K562 (cell line): ENCODE data around the gene MBD5. TPM values are rescaled to one million over a fixed set of nuclear protein-coding genes. Genes with fewer than 3 reads are reported as not detected.
A peak's percentile ranks its signal among the peaks of the same experiment; 100 is the strongest.
"Not testable (repeated sequence)": the region's sequence is repeated elsewhere in the genome, so short reads cannot be mapped to it uniquely, and the experiment has no call there.

Experiments used
- ATAC-seq: fragments of 200-7000 bp; cut with Tn5 transposase; 3 replicates; pipeline ENCODE4 v1.9.1; 2020; ENCODE audit warnings: moderate library complexity
- BruUV-seq: library from RNA; stranded (reverse); fragments of 400-500 nt; replicated peaks from 2 replicates; lab custom pipeline; 2021; lab: Mats Ljungman, UMichigan
- CTCF ChIA-PET: fragments of 300-600 bp; formaldehyde crosslinking; extraction: SDS; loops from one replicate; lab custom pipeline; 2021; ENCODE audit warnings: low intra/inter-chr PET ratio; lab: Yijun Ruan, JAX
- POLR2A ChIA-PET: fragments of 300-600, 350-650 bp; sonication (Branson Sonifier 250); formaldehyde crosslinking; extraction: SDS; loops from one replicate; lab custom pipeline; 2021; ENCODE audit warnings: antibody characterized with exemption, inconsistent platforms; lab: Yijun Ruan, JAX
- DNase-seq, 4 experiments: peaks; one replicate each; pipeline versions ENCODE4 v3.0.0 to v3.0.0-alpha.2; 2011 to 2018; ENCODE audit warnings: low spot score in 3 of 4, mixed read lengths in 3 of 4; ENCODE audit errors: extremely low read depth in 1 of 4
- FAIRE-seq: peaks from 2 replicates; lab custom pipeline; 2011; peaks lifted over from hg19 to GRCh38; lab: Jason Lieb, UNC
- H2AFZ ChIP-seq: 2 replicates; pipeline ENCODE4 v1.6.0; 2011; ENCODE audit warnings: low read depth, low read length, control low read depth, inconsistent platforms
- H3K27ac ChIP-seq: fragments of 200-600 bp; 3 replicates; pipeline ENCODE4 v1.8.0; 2011; ENCODE audit warnings: low read depth, mild to moderate bottlenecking, control low read depth, inconsistent platforms, low read length, moderate library complexity, mixed read lengths; ENCODE audit errors: extremely low read depth
- H3K27me3 ChIP-seq, 2 experiments: fragments of 300-600 bp in 1 of 2; 2 replicates in 1 of 2; 3 replicates in 1 of 2; pipeline versions ENCODE4 v1.6.0 to v1.8.0; 2011; ENCODE audit warnings: inconsistent platforms in 2 of 2, low read length in 2 of 2, mild to moderate bottlenecking in 1 of 2, mixed read lengths in 1 of 2, moderate library complexity in 1 of 2; ENCODE audit not compliant: control insufficient read depth in 2 of 2, insufficient read depth in 2 of 2
- H3K36me3 ChIP-seq: fragments of 300-600 bp; 3 replicates; pipeline ENCODE4 v1.8.0; 2011; ENCODE audit warnings: mild to moderate bottlenecking, low read length, inconsistent platforms; ENCODE audit not compliant: control insufficient read depth, insufficient read depth
- H3K4me1 ChIP-seq, 2 experiments: fragments of 200-600 bp in 1 of 2; replicated peaks in 1 of 2; 2 replicates in 1 of 2; 3 replicates in 1 of 2; pipeline versions ENCODE4 v1.5.1 to v1.8.0; 2011; ENCODE audit warnings: inconsistent platforms in 2 of 2, low read length in 2 of 2, mild to moderate bottlenecking in 1 of 2, mixed read lengths in 1 of 2, moderate library complexity in 1 of 2; ENCODE audit not compliant: control insufficient read depth in 2 of 2, insufficient read depth in 2 of 2
- H3K4me2 ChIP-seq: 2 replicates; pipeline ENCODE4 v1.6.1; 2011; ENCODE audit warnings: low read length, control low read depth, inconsistent platforms, mixed read lengths; ENCODE audit not compliant: insufficient read depth
- H3K4me3 ChIP-seq: fragments of 200-600 bp; sonication (generic), shearing (Covaris generic); 2 replicates; pipeline ENCODE4 v1.5.1; 2016; ENCODE audit warnings: control low read depth, inconsistent platforms
- H3K79me2 ChIP-seq: fragments of 200-600 bp; 3 replicates; pipeline ENCODE4 v1.8.0; 2011; ENCODE audit warnings: low read length, inconsistent platforms; ENCODE audit not compliant: control insufficient read depth, insufficient read depth
- H3K9ac ChIP-seq, 2 experiments: 2 replicates each; pipeline versions ENCODE4 v1.6.0 to v1.6.1; 2011; ENCODE audit warnings: low read depth in 2 of 2, low read length in 2 of 2, control low read depth in 1 of 2, inconsistent platforms in 1 of 2, mild to moderate bottlenecking in 1 of 2, mixed read lengths in 1 of 2; ENCODE audit not compliant: insufficient read depth in 1 of 2
- H3K9me1 ChIP-seq: one replicate; pipeline ENCODE4 v1.6.0; 2011; ENCODE audit warnings: inconsistent platforms, mild to moderate bottlenecking, low read length, moderate library complexity; ENCODE audit not compliant: control insufficient read depth, insufficient read depth
- H3K9me3 ChIP-seq: replicated peaks from 2 replicates; pipeline ENCODE4 v1.5.1; 2011; ENCODE audit warnings: low read depth, low read length, inconsistent platforms; ENCODE audit not compliant: control insufficient read depth, insufficient read depth
- H4K20me1 ChIP-seq: replicated peaks from 2 replicates; pipeline ENCODE4 v1.6.1; 2011; ENCODE audit warnings: low read length, inconsistent platforms, mixed read lengths; ENCODE audit not compliant: control insufficient read depth, insufficient read depth
- C11orf30 ChIP-seq: fragments of 450-650 bp; IDR thresholded peaks from 2 replicates; pipeline ENCODE4 v1.6.1; 2016; ENCODE audit warnings: low read depth, mild to moderate bottlenecking
- MAFF ChIP-seq: IDR thresholded peaks from 2 replicates; pipeline ENCODE4 v1.6.1; 2012; ENCODE audit warnings: low read length, improper control_type of control experiment
- MAFG ChIP-seq: fragments of 450-650 bp; conservative IDR thresholded peaks from 2 replicates; pipeline ENCODE4 v1.6.1; 2016; ENCODE audit warnings: missing genetic modification characterization, missing compliant biosample characterization
- NFYB ChIP-seq: IDR thresholded peaks from 2 replicates; pipeline ENCODE4 v1.6.1; 2011; ENCODE audit warnings: mild to moderate bottlenecking, moderate library complexity; ENCODE audit not compliant: insufficient read length; ENCODE audit errors: extremely low read depth
- ZNF316 ChIP-seq: fragments of 450-650 bp; IDR thresholded peaks from 2 replicates; pipeline ENCODE4 v1.6.1; 2016
- WGBS: fragments of 100-300 bp; shearing (Covaris generic); methylation state at CpG from one replicate; pipeline ENCODE4 v1.1.6; 2016; ENCODE audit warnings: low coverage, mixed read lengths; ENCODE audit not compliant: insufficient coverage; ENCODE audit errors: missing lambda C conversion rate; 5-methylcytosine and 5-hydroxymethylcytosine counted together
- in situ Hi-C: fragments of 300-500 bp; cut with MboI; formaldehyde crosslinking; loops from 4 replicates; pipeline ENCODE4 v1.15.0; 2018; ENCODE audit warnings: inconsistent platforms, mixed read lengths
- intact Hi-C: fragments of 100-400 bp; cut with micrococcal nuclease; formaldehyde crosslinking; loops from 2 replicates; pipeline ENCODE4 v1.14.2; 2022
- polyA plus RNA-seq, 8 experiments: library from polyadenylated mRNA; depleted of rRNA in 4 of 8; stranded (reverse) in 5 of 8; unstranded in 3 of 8; fragments of >200 nt; fragmentation: Nextera tagmentation in 2 of 8; fragmentation: Illumina TruSeq in 1 of 8; extraction: Ambion mirVana in 2 of 8; extraction: Trizol in 1 of 8; gene quantifications; 2 replicates each; pipeline versions ENCODE4 v1.2.1 to v1.2.3, GENCODE V29; 2011 to 2014; ENCODE audit warnings: inconsistent platforms in 1 of 8, missing spikeins in 1 of 8
- total RNA-seq, 7 experiments: library from RNA; depleted of rRNA in 6 of 7; stranded (reverse); fragments of >200 nt in 6 of 7; fragmentation: Illumina TruSeq in 2 of 7; extraction: Trizol in 2 of 7; gene quantifications; 2 replicates each; pipeline versions ENCODE4 v1.2.1 to v1.2.3, GENCODE V29; 2011 to 2021; ENCODE audit warnings: low replicate concordance in 1 of 7
- TF ChIP-seq, protein P1 (sequence below): sonication (generic); formaldehyde crosslinking; IDR thresholded peaks from 2 replicates; pipeline ENCODE4 v1.8.1; 2023; ENCODE audit warnings: mild to moderate bottlenecking, missing genetic modification reagents

Gene MBD5
- total and polyA plus RNA-seq, 9 of the 15 experiments (the other 6 are each of a cell fraction or from before 2014, with no cell fraction given) = 3.4 to 14.5 (median 9.0) TPM

DNA sequence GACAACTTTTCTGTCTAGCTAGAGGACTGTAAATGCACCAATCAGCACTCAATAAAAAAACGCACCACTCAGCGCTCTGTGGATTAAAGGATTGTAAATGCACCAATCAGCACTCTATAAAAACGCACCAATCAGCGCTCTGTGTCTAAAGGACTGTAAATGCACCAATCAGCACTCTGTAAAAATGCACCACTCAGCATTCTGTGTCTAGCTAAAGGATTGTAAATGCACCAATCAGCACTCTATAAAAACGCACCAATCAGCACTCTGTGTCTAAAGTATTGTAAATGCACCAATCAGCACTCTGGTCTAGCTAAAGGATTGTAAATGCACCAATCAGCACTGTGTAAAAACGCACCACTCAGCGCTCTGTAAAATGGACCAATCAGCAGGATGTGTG is 25.9 kb upstream of the MBD5 start:
- POLR2A ChIA-PET = interaction anchor here (1.7 kb wide), 1 partner anchor 26 kb away, joined by 4 read pairs; the partner anchor contains the start of genes MBD5 and ORC4
- H4K20me1 ChIP-seq = not testable (repeated sequence)

More for the DNA sequence above, 25.9 kb upstream of the MBD5 start:
- ATAC-seq, DNase-seq, H3K27me3 ChIP-seq, H3K4me2 ChIP-seq, H3K36me3 ChIP-seq, H3K4me3 ChIP-seq, H3K27ac ChIP-seq, H2AFZ ChIP-seq, FAIRE-seq, CTCF ChIA-PET, H3K9ac ChIP-seq, H3K9me1 ChIP-seq, H3K9me3 ChIP-seq, H3K4me1 ChIP-seq, BruUV-seq: not testable (repeated sequence)
- TF ChIP-seq NFYB (peak; percentile 43), MAFF (peak; percentile 22; the same call in 1 of the 2 replicates), ZNF316 (peak; percentile 74), C11orf30 (peak; percentile 53), MAFG (tag) (peak; percentile 36; the same call in 1 of the 2 replicates)
- TF ChIP-seq, protein P1, sequence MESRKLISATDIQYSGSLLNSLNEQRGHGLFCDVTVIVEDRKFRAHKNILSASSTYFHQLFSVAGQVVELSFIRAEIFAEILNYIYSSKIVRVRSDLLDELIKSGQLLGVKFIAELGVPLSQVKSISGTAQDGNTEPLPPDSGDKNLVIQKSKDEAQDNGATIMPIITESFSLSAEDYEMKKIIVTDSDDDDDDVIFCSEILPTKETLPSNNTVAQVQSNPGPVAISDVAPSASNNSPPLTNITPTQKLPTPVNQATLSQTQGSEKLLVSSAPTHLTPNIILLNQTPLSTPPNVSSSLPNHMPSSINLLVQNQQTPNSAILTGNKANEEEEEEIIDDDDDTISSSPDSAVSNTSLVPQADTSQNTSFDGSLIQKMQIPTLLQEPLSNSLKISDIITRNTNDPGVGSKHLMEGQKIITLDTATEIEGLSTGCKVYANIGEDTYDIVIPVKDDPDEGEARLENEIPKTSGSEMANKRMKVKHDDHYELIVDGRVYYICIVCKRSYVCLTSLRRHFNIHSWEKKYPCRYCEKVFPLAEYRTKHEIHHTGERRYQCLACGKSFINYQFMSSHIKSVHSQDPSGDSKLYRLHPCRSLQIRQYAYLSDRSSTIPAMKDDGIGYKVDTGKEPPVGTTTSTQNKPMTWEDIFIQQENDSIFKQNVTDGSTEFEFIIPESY (CRISPR knock-in tag) = peak; percentile 64
- in situ Hi-C loops = loop anchor here (10.0 kb wide), 1 partner anchor 210 kb away; no protein-coding TSS in a partner anchor
- intact Hi-C loops = loop anchor here (5.0 kb wide), 1 partner anchor 207 kb away; no protein-coding TSS in a partner anchor
- 96% methylated on average over 7 of the region's 7 CpGs for WGBS
- peaks cover 81% of the 10 kb centered on the region for H3K79me2 ChIP-seq
